Smooth muscle cell (in vitro differentiated cells): ENCODE results near the gene PTPRN2. TPM values are rescaled to one million over a fixed set of nuclear protein-coding genes. Genes with fewer than 3 reads are reported as not detected.

Source experiments
- DNase-seq: peaks from one replicate; lab custom pipeline; 2025; ENCODE audit not compliant: unreplicated experiment; lab: John Stamatoyannopoulos, UW
- H2AFZ ChIP-seq: fragments of 200-600 bp; sonication (generic); 2 replicates; pipeline ENCODE4 v1.6.0; 2016; ENCODE audit warnings: antibody characterized with exemption, low read depth, mild to moderate bottlenecking
- H3F3A ChIP-seq: fragments of 200-600 bp; sonication (generic); 2 replicates; pipeline ENCODE4 v1.6.0; 2017; ENCODE audit warnings: antibody characterized with exemption, low read depth
- H3K27ac ChIP-seq: fragments of 200-600 bp; sonication (generic); 2 replicates; pipeline ENCODE4 v1.5.1; 2016; ENCODE audit warnings: low read depth, mild to moderate bottlenecking
- H3K27me3 ChIP-seq: fragments of 200-600 bp; sonication (generic); 2 replicates; pipeline ENCODE4 v1.6.1; 2016; ENCODE audit warnings: low read depth, mild to moderate bottlenecking
- H3K36me3 ChIP-seq: fragments of 200-600 bp; sonication (generic); 2 replicates; pipeline ENCODE4 v1.5.1; 2016; ENCODE audit warnings: low read depth
- H3K4me1 ChIP-seq: fragments of 200-600 bp; sonication (generic); 2 replicates; pipeline ENCODE4 v1.5.1; 2016; ENCODE audit warnings: low read depth
- H3K4me2 ChIP-seq: fragments of 200-600 bp; sonication (generic); 2 replicates; pipeline ENCODE4 v1.6.0; 2016; ENCODE audit warnings: mild to moderate bottlenecking
- H3K4me3 ChIP-seq: fragments of 200-600 bp; sonication (generic); 2 replicates; pipeline ENCODE4 v1.5.1; 2016; ENCODE audit warnings: mild to moderate bottlenecking
- H3K79me2 ChIP-seq: fragments of 200-600 bp; sonication (generic); 2 replicates; pipeline ENCODE4 v1.6.0; 2016; ENCODE audit warnings: low read depth, mild to moderate bottlenecking
- H3K9ac ChIP-seq: fragments of 200-600 bp; sonication (generic); 2 replicates; pipeline ENCODE4 v1.6.0; 2016; ENCODE audit warnings: low read depth
- H3K9me3 ChIP-seq: fragments of 200-600 bp; sonication (generic); replicated peaks from 2 replicates; pipeline ENCODE4 v1.5.1; 2016; ENCODE audit warnings: low read depth
- H4K20me1 ChIP-seq: fragments of 200-600 bp; sonication (generic); 2 replicates; pipeline ENCODE4 v1.6.0; 2016; ENCODE audit warnings: low read depth
- CTCF ChIP-seq: fragments of 200-600 bp; sonication (generic); IDR thresholded peaks from 2 replicates; pipeline ENCODE4 v1.5.1; 2017; ENCODE audit warnings: borderline replicate concordance, mild to moderate bottlenecking, antibody characterized with exemption; ENCODE audit not compliant: insufficient read depth, poor library complexity, severe bottlenecking
- WGBS: methylation state at CpG from one replicate; pipeline ENCODE4 v1.1.7; 2016; ENCODE audit warnings: low lambda C conversion rate; 5-methylcytosine and 5-hydroxymethylcytosine counted together
- polyA plus RNA-seq: library from polyadenylated mRNA; unstranded; fragments of >200 nt; fragmentation: Nextera tagmentation; extraction: Ambion mirVana; gene quantifications from 2 replicates; pipeline ENCODE4 v1.2.1, GENCODE V29; 2016
- total RNA-seq: library from RNA; depleted of rRNA; stranded (reverse); fragments of >200 nt; gene quantifications from 2 replicates; pipeline ENCODE4 v1.2.3, GENCODE V29; 2014

PTPRN2 gene
- total and polyA plus RNA-seq, 2 experiments from 2014 or later: 0.09 to 0.87 TPM

GRCh38 chr7:157559596-157560257 is 1027.9 kb downstream of the PTPRN2 start:
- H3K4me2 ChIP-seq: no peak overlapping the region
- no peaks in the 10 kb centered on the region for H4K20me1 ChIP-seq
- no peaks in the 10 kb centered on the region for H3K9me3 ChIP-seq
- H3K4me1 ChIP-seq: no peaks in the 10 kb centered on the region
- WGBS: 87% methylated on average over 19 of the region's 20 CpGs
- H2AFZ ChIP-seq: no peak overlapping the region
- H3K27me3 ChIP-seq: no peaks in the 10 kb centered on the region
- no peak for DNase-seq
- no peaks in the 10 kb centered on the region for H3K36me3 ChIP-seq
- TF ChIP-seq CTCF: no peak
- no peak overlapping the region for H3K4me3 ChIP-seq
- no peaks in the 10 kb centered on the region for H3F3A ChIP-seq
- no peak overlapping the region for H3K9ac ChIP-seq
- no peak overlapping the region for H3K27ac ChIP-seq
- H3K79me2 ChIP-seq: no peaks in the 10 kb centered on the region

- no peaks in the 10 kb centered on the region for H3K79me2 ChIP-seq
- H3K4me3 ChIP-seq: no peak overlapping the region
- no peak overlapping the region for H3K9ac ChIP-seq
- TF ChIP-seq CTCF: no peak
- WGBS: 92% methylated on average over 27 of the region's 27 CpGs
- DNase-seq: no peak
- no peaks in the 10 kb centered on the region for H4K20me1 ChIP-seq
- no peaks in the 10 kb centered on the region for H3K9me3 ChIP-seq
- H3K36me3 ChIP-seq: no peaks in the 10 kb centered on the region
- no peak overlapping the region for H3K27ac ChIP-seq
- H3K4me2 ChIP-seq: no peak overlapping the region
- H3K4me1 ChIP-seq: no peaks in the 10 kb centered on the region
- H2AFZ ChIP-seq: no peak overlapping the region
- no peaks in the 10 kb centered on the region for H3K27me3 ChIP-seq
- no peaks in the 10 kb centered on the region for H3F3A ChIP-seq
Observed at GRCh38 chr7:157558875-157559595, 1028.6 kb downstream of the PTPRN2 start.

- no peak for DNase-seq
- H4K20me1 ChIP-seq: no peaks in the 10 kb centered on the region
- no peak overlapping the region for H3K4me2 ChIP-seq
- no peak overlapping the region for H3K9ac ChIP-seq
- 91% methylated on average over 9 of the region's 9 CpGs for WGBS
- TF ChIP-seq CTCF: no peak
- H3K9me3 ChIP-seq: no peaks in the 10 kb centered on the region
- no peaks in the 10 kb centered on the region for H3K79me2 ChIP-seq
- no peak overlapping the region for H3K4me3 ChIP-seq
- H3K4me1 ChIP-seq: no peaks in the 10 kb centered on the region
- H3K27ac ChIP-seq: no peak overlapping the region
- H3F3A ChIP-seq: no peaks in the 10 kb centered on the region
- H2AFZ ChIP-seq: no peak overlapping the region
- H3K27me3 ChIP-seq: no peaks in the 10 kb centered on the region
- H3K36me3 ChIP-seq: no peaks in the 10 kb centered on the region
Observed at GRCh38 chr7:157558516-157558874, 1029.1 kb downstream of the PTPRN2 start.
